Left lung (tissue), 10 donors: ENCODE results near the gene WDR33. TPM values are rescaled to one million over a fixed set of nuclear protein-coding genes. Genes with fewer than 3 reads are reported as not detected.
A peak's percentile ranks its signal among the peaks of the same experiment; 100 is the strongest.

ENCODE experiments used
- ATAC-seq: fragments of 200-7000 bp; cut with Tn5 transposase; one replicate; pipeline ENCODE4 v1.9.1; 2020; ENCODE audit warnings: moderate library complexity
- DNase-seq, 4 donors: peaks; one replicate each; pipeline ENCODE4 v3.0.0-alpha.2; 2013 to 2020
- H3K27ac ChIP-seq, 2 donors: fragments of 200-600 bp; sonication (generic) in 1 of 2; one replicate each; pipeline versions ENCODE4 v1.5.0 to v1.8.0; 2020 to 2021
- H3K27me3 ChIP-seq, 2 donors: fragments of 200-600 bp; sonication (generic) in 1 of 2; one replicate each; pipeline versions ENCODE4 v1.5.0 to v1.8.0; 2020 to 2021
- H3K36me3 ChIP-seq, 2 donors: fragments of 200-600 bp; sonication (generic) in 1 of 2; one replicate each; pipeline versions ENCODE4 v1.5.0 to v1.8.0; 2020 to 2021
- H3K4me1 ChIP-seq, 2 donors: fragments of 200-600 bp; one replicate each; pipeline ENCODE4 v1.8.0; 2021
- H3K4me3 ChIP-seq, 2 donors: fragments of 200-600 bp; sonication (generic) in 1 of 2; one replicate each; pipeline versions ENCODE4 v1.5.0 to v1.8.0; 2020 to 2021; ENCODE audit warnings: mild to moderate bottlenecking in 1 of 2
- H3K9me3 ChIP-seq, 2 donors: fragments of 200-600 bp; sonication (generic) in 1 of 2; one replicate each; pipeline versions ENCODE4 v1.5.0 to v1.8.0; 2020 to 2021
- intact Hi-C, 2 donors: fragments of 100-400 bp; cut with DNase I; formaldehyde crosslinking; loops; one replicate each; pipeline versions ENCODE4 v1.11.2 to v1.14.2; 2022
- polyA plus RNA-seq, 6 donors: library from polyadenylated mRNA; unstranded; fragments of 120-200 nt; gene quantifications; one replicate each; pipeline ENCODE4 v1.2.1, GENCODE V29; 2013; ENCODE audit not compliant: insufficient read length in 6 of 6
- total RNA-seq, 2 donors: library from RNA; stranded (reverse); fragmentation: NEBNext Ultra II Directional; extraction: Animal tissue kit (Norgen Biotek cat#: 25700); gene quantifications; one replicate each; pipeline ENCODE4 v1.2.1, GENCODE V29; 2021
- TF ChIP-seq, protein P1 (sequence below), 2 donors: fragments of 200-600 bp; sonication (generic) in 1 of 2; IDR thresholded peaks; one replicate each; pipeline versions ENCODE4 v1.5.0 to v1.8.0; 2021; ENCODE audit warnings: antibody characterized with exemption in 2 of 2
- donor health status: DM: no; HTN: yes; CAD: no.
- donor health status: DM: no; HTN: no; CAD: no.

WDR33 gene
- total and polyA plus RNA-seq, 8 donors: 46.4 to 57.5 (median 50.8) TPM

DNA sequence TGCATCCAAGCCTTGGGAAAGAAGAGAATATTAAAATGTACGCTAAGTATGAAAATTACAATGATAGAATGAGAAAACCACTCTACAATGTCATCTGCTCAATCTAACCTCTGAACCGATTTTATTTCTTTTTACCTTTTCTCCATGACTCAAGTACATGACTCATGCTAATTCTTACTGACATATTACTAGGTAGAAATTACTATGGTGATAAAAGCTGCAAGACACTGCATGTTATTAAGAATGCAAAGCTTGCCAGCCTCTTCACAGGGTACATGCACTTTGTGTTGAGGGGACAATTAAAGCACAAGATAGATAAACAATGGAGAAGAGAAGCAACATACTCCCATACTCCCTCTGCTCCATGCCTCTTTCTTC, 89.0 kb downstream of the WDR33 start:
- Histone ChIP-seq H3K27me3 (no peaks in the 10 kb centered on the region), H3K27ac (no peak overlapping the region), H3K9me3 (no peaks in the 10 kb centered on the region), H3K4me3 (no peak overlapping the region), H3K36me3 (peaks cover 0 to 72% of the 10 kb centered on the region in 2 donors), H3K4me1 (no peaks in the 10 kb centered on the region)
- TF ChIP-seq, protein P1, sequence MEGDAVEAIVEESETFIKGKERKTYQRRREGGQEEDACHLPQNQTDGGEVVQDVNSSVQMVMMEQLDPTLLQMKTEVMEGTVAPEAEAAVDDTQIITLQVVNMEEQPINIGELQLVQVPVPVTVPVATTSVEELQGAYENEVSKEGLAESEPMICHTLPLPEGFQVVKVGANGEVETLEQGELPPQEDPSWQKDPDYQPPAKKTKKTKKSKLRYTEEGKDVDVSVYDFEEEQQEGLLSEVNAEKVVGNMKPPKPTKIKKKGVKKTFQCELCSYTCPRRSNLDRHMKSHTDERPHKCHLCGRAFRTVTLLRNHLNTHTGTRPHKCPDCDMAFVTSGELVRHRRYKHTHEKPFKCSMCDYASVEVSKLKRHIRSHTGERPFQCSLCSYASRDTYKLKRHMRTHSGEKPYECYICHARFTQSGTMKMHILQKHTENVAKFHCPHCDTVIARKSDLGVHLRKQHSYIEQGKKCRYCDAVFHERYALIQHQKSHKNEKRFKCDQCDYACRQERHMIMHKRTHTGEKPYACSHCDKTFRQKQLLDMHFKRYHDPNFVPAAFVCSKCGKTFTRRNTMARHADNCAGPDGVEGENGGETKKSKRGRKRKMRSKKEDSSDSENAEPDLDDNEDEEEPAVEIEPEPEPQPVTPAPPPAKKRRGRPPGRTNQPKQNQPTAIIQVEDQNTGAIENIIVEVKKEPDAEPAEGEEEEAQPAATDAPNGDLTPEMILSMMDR (IDR thresholded peaks at IDR 0.05): no peak
- ATAC-seq: peak; percentile 45
- no peak for DNase-seq
- intact Hi-C loops: no loop called here

DNA sequence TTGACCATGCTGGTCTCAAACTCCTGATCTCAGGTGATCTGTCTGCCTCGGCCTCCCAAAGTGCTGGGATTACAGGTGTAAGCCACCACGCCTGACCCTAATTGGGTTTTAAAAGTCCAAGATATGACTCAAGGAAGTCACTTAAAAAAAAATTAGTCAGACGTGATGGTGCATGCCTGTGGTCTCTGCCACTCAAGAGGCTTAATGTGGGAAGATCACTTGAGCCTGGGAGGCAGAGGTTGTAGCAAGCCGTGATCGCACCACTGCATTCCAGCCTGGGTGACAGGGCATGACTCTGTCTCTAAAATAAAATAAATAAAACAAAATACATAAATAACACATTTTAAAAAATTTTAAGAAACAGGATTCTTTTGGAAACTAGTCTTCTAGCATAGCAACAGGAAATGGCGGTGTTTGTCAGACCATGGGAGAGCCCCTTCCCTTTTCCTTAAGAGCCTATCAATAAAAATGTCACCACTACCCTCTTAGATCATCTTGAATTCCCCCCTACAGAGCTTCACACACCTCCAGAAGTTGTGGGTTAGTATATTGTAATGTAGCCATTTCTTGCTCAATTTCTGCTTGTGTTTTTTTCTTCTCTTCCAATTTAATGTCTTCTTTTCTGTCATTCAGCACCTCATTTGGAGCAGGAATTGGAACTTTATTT, 89.5 kb downstream of the WDR33 start:
- no peak overlapping the region for H3K27ac ChIP-seq
- intact Hi-C loops: no loop called here
- H3K4me3 ChIP-seq: no peak overlapping the region
- H3K9me3 ChIP-seq: no peaks in the 10 kb centered on the region
- H3K36me3 ChIP-seq: peaks cover 0 to 77% of the 10 kb centered on the region in 2 donors
- TF ChIP-seq, protein P1 (IDR thresholded peaks at IDR 0.05): no peak
- ATAC-seq: peak; percentile 70
- no peaks in the 10 kb centered on the region for H3K27me3 ChIP-seq
- no peaks in the 10 kb centered on the region for H3K4me1 ChIP-seq
- peak in 1 of 4 donors; percentile 26 for DNase-seq

DNA sequence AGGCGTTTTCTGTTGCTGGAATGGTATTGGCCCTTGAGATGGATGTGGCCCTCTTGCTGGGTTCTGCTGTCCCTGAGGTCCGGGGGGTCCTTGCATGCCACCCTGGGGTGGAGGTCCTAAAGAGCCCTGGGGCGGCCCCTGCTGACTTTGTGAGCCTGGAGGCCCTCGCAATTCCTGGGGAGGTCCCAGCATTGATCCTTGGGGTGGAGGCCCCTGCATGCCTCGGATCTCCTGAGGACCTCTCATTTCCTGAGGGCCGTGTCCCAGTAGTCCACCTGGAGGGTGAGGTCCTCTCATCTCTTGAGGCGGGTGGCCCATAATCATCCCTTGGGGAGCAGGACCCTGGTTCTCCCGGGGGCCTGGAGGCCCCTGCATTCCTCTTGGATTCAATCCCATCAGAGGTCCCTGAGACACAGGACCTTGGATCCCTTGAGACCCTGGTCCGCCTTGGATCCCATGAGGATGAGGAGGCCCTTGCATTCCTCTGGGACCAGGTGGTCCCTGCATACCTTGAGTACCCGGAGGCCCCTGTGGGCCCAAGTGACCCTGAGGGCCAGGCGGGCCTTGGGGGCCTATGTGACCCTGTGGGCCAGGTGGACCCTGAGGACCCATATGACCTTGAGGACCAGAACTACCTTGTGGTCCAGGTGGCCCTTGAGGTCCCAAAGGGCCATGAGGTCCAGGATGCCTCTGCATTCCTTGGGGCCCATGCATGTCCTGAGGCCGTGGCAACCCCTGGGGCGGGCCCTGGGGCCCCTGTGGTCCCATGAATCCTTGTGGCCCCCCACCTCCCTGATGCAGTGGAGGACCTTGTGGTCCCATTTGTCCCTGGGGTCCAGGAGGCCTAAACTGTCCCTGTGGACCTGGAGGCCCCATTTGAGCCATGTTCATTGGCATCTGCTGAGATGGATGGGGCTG, 91.4 kb downstream of the WDR33 start:
- Histone ChIP-seq H3K4me1 (no peaks in the 10 kb centered on the region), H3K27me3 (no peaks in the 10 kb centered on the region), H3K4me3 (no peak overlapping the region), H3K9me3 (no peaks in the 10 kb centered on the region), H3K36me3 (peaks cover 0 to 84% of the 10 kb centered on the region in 2 donors), H3K27ac (no peak overlapping the region)
- no peak for ATAC-seq
- TF ChIP-seq, protein P1 (IDR thresholded peaks at IDR 0.05): no peak
- no peak for DNase-seq
- intact Hi-C loops: no loop called here

DNA sequence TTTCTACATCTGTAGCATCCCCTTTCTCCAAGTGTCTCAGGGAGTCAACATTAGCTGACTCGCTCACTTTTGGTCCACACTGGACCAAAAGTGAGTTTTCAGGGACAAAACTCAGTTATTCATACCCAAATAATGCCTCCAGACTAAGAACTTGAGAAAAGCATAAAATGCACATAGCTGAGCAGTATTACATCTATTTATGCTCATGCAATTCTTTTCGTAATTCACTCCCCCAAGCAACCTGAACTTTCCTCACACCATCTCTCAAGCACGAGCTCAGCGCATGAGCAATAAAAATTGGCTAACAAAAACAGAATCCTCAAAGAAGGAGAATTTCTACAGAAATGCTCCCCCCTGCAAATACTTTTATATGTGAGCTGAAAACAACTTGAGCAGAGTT, 92.7 kb downstream of the WDR33 start:
- Histone ChIP-seq H3K36me3 (peaks cover 0 to 82% of the 10 kb centered on the region in 2 donors), H3K27me3 (no peaks in the 10 kb centered on the region), H3K4me3 (no peak overlapping the region), H3K27ac (no peak overlapping the region), H3K9me3 (no peaks in the 10 kb centered on the region), H3K4me1 (no peaks in the 10 kb centered on the region)
- intact Hi-C loops: no loop called here
- ATAC-seq (no peak), DNase-seq (no peak)
- TF ChIP-seq, protein P1 (IDR thresholded peaks at IDR 0.05): no peak

DNA sequence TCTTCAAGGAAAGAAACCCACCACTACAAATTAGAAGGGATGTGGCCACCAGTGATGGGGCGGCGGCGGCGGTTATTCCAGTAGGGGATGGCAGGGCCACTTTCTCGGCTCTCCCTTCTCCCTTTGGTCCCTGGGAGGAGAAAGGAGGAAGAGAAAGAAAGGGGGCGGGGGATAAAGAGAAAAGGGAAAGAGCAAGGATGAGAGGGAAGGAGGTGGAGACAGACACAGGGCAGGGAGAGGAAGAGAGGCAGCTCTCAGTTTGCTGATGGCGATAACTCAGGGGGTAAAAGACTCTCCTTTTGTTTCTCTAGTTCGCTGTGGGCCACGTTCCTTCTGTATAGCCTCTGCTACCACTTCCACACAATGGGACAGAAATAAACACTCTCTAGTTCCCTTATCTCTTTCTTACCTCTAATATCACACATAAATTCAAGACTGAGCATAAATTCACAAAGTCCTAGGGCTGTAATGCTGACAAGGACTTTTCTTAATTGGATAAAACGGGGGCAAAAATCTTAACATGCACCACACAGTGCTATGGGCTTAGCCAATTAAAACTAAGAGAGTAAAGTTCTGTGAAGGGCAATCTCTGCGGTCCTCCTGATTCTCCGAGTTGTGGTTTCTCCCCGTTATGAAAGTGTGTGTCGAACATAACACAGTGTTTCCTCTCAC, 95.1 kb downstream of the WDR33 start:
- ATAC-seq (no peak), DNase-seq (no peak)
- H3K4me1 ChIP-seq: no peaks in the 10 kb centered on the region
- TF ChIP-seq, protein P1 (IDR thresholded peaks at IDR 0.05): no peak
- H3K9me3 ChIP-seq: no peaks in the 10 kb centered on the region
- H3K4me3 ChIP-seq: no peak overlapping the region
- intact Hi-C loops: no loop called here
- no peaks in the 10 kb centered on the region for H3K27me3 ChIP-seq
- H3K36me3 ChIP-seq: peaks cover 0 to 68% of the 10 kb centered on the region in 2 donors
- no peak overlapping the region for H3K27ac ChIP-seq
